K562 (cell line): ENCODE measurements around the gene IL23A. TPM values are rescaled to one million over a fixed set of nuclear protein-coding genes. Genes with fewer than 3 reads are reported as not detected.

Experiments used
- ARNT ChIP-seq, 2 experiments: fragments of 450-650 bp; IDR thresholded peaks; 2 replicates each; pipeline ENCODE4 v1.6.1; 2016; ENCODE audit warnings: mild to moderate bottlenecking in 1 of 2
- CEBPB ChIP-seq: fragments of 450-650 bp; IDR thresholded peaks from 2 replicates; pipeline ENCODE4 v1.6.1; 2016; ENCODE audit warnings: missing genetic modification characterization, missing compliant biosample characterization
- ELF1 ChIP-seq: fragments of 200-800 bp; sonication (Bioruptor generic); IDR thresholded peaks from 2 replicates; pipeline ENCODE4 v1.6.1; 2016; ENCODE audit warnings: missing genetic modification characterization, missing compliant biosample characterization
- GABPB2 ChIP-seq: fragments of 250-450 bp; sonication (Bioruptor Pico); conservative IDR thresholded peaks from 2 replicates; pipeline ENCODE4 v1.5.1; 2021; ENCODE audit warnings: mild to moderate bottlenecking
- MXI1 ChIP-seq: IDR thresholded peaks from 2 replicates; pipeline ENCODE4 v1.6.1; 2011; ENCODE audit warnings: low read depth, mild to moderate bottlenecking, improper control_type of control experiment, low read length
- NFYB ChIP-seq: IDR thresholded peaks from 2 replicates; pipeline ENCODE4 v1.6.1; 2011; ENCODE audit warnings: mild to moderate bottlenecking, moderate library complexity; ENCODE audit not compliant: insufficient read length; ENCODE audit errors: extremely low read depth
- NR1H2 ChIP-seq: sonication (generic); formaldehyde crosslinking; IDR thresholded peaks from 2 replicates; pipeline ENCODE4 v1.4.0; 2020; ENCODE audit warnings: mild to moderate bottlenecking, missing genetic modification reagents
- PBX2 ChIP-seq, 2 experiments: IDR thresholded peaks in 1 of 2; conservative IDR thresholded peaks in 1 of 2; 2 replicates each; pipeline ENCODE4 v1.6.1; 2016; ENCODE audit warnings: low read depth in 2 of 2, mild to moderate bottlenecking in 1 of 2, missing compliant biosample characterization in 1 of 2, missing genetic modification characterization in 1 of 2, moderate library complexity in 1 of 2
- POLR3A ChIP-seq: IDR thresholded peaks from 2 replicates; pipeline ENCODE4 v1.6.1; 2011; ENCODE audit warnings: borderline replicate concordance, mild to moderate bottlenecking, moderate library complexity; ENCODE audit not compliant: insufficient read length, insufficient read depth; ENCODE audit errors: extremely low read depth
- RB1 ChIP-seq: fragments of 450-650 bp; IDR thresholded peaks from 2 replicates; pipeline ENCODE4 v1.6.1; 2017; ENCODE audit warnings: low read depth, mild to moderate bottlenecking
- RUNX1 ChIP-seq: sonication (generic); IDR thresholded peaks from 2 replicates; pipeline ENCODE4 v1.6.1; 2016; ENCODE audit warnings: antibody characterized with exemption, low read depth
- SAFB2 ChIP-seq: fragments of 200-400 bp; formaldehyde crosslinking; IDR thresholded peaks from 2 replicates; pipeline ENCODE4 v1.6.1; 2018; ENCODE audit warnings: borderline replicate concordance, low read length, low read depth, moderate library complexity; ENCODE audit not compliant: severe bottlenecking
- SLC30A9 ChIP-seq: fragments of 250-450 bp; sonication (Bioruptor Pico); IDR thresholded peaks from 2 replicates; pipeline ENCODE4 v1.8.0; 2022; ENCODE audit warnings: mild to moderate bottlenecking, moderate library complexity
- SMARCA4 ChIP-seq: fragments of 450-650 bp; IDR thresholded peaks from 2 replicates; pipeline ENCODE4 v1.6.1; 2016
- TEAD2 ChIP-seq: fragments of 450-650 bp; IDR thresholded peaks from 2 replicates; pipeline ENCODE4 v1.6.1; 2016; ENCODE audit warnings: missing genetic modification characterization, control low read depth, missing compliant biosample characterization
- ZKSCAN1 ChIP-seq: fragments of 150-350 bp; IDR thresholded peaks from 2 replicates; pipeline ENCODE4 v1.6.1; 2016; ENCODE audit warnings: low read depth, low read length
- ZNF165 ChIP-seq: fragments of 250-450 bp; sonication (Bioruptor Pico); IDR thresholded peaks from 2 replicates; pipeline ENCODE4 v1.4.0; 2020; ENCODE audit warnings: borderline replicate concordance
- polyA plus RNA-seq, 8 experiments: library from polyadenylated mRNA; depleted of rRNA in 4 of 8; stranded (reverse) in 5 of 8; unstranded in 3 of 8; fragments of >200 nt; fragmentation: Nextera tagmentation in 2 of 8; fragmentation: Illumina TruSeq in 1 of 8; extraction: Ambion mirVana in 2 of 8; extraction: Trizol in 1 of 8; gene quantifications; 2 replicates each; pipeline versions ENCODE4 v1.2.1 to v1.2.3, GENCODE V29; 2011 to 2014; ENCODE audit warnings: inconsistent platforms in 1 of 8, missing spikeins in 1 of 8
- total RNA-seq, 7 experiments: library from RNA; depleted of rRNA in 6 of 7; stranded (reverse); fragments of >200 nt in 6 of 7; fragmentation: Illumina TruSeq in 2 of 7; extraction: Trizol in 2 of 7; gene quantifications; 2 replicates each; pipeline versions ENCODE4 v1.2.1 to v1.2.3, GENCODE V29; 2011 to 2021; ENCODE audit warnings: low replicate concordance in 1 of 7
- TF ChIP-seq, protein P1 (sequence below): IDR thresholded peaks from 2 replicates; pipeline ENCODE4 v1.6.1; 2016; ENCODE audit warnings: missing genetic modification characterization, missing compliant biosample characterization
- TF ChIP-seq, protein P2 (sequence below): fragments of 450-650 bp; IDR thresholded peaks from one replicate; pipeline ENCODE4 v1.6.1; 2018; ENCODE audit warnings: mild to moderate bottlenecking, moderate library complexity; ENCODE audit not compliant: partially characterized antibody
- TF ChIP-seq, protein P3 (sequence below): sonication (generic); IDR thresholded peaks from 2 replicates; pipeline ENCODE4 v1.6.1; 2016

IL23A gene
- total and polyA plus RNA-seq, 9 of the 15 experiments (the other 6 are each of a cell fraction or from before 2014, with no cell fraction given) = 4.4 to 37.2 (median 9.6) TPM

DNA sequence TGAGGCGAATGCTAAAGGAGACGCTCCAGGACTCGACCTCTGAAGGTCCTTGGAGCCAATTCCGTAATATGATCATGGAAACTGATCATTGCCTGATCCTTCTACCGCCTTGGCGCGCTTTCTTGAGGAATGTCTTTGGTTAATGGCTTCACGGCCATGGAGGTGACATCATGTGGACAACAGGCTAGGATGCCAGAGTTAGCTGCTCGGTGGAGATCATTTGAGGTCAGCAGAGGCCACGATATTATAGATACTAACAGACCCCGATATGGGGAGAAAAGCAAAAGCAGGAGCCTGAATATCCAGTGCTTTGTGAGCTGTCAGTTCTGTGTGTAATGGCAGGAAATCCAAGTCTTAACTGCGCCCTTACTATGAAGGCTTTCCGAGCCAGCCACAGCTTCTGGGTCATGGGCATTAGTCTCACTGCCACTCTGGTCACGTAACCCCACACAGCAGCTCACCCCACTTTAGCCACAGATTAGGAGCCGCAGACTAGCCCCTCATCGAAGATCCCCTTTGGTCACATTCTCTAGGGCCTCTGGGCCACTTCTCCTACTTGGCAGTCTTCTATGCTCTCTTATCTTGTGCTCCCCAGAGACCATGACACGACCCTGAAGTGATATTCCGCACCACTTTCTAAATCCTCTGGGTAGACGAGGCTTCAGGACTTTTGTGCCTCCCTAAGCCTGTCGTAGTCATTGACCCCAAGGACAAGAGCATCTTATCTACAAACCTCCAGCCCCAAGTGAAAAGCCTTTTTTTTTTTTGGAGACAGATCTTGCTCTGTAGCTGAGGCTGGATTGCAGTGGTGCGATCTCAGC is 37.8 kb upstream of the IL23A start (continued):
- TF ChIP-seq ZKSCAN1 (no peak), ARNT (IDR thresholded peaks at IDR 0.05) (peak; percentile 47 to 51; a peak in 1 of 4 replicates), SMARCA4 (peak; percentile 83), CEBPB (no peak), RB1 (peak; percentile 67; the same call in 1 of the 2 replicates), MXI1 (no peak), POLR3A (no peak), ZNF165 (no peak), NFYB (no peak), NR1H2 (CRISPR knock-in tag) (no peak; the same call in 1 of the 2 replicates), RUNX1 (no peak), PBX2 (CRISPR knock-in tag; IDR thresholded peaks at IDR 0.05; ENCODE audit: low read depth) (no peak), PBX2 (tag; conservative IDR thresholded peaks at IDR 0.05; ENCODE audit: low read depth) (no peak), TEAD2 (tag) (no peak), ELF1 (tag) (0 out of 2 replicates have a peak, but pooled peaks have one; percentile 54), SAFB2 (no peak), GABPB2 (no peak), SLC30A9 (CRISPR knock-in tag) (no peak)
- TF ChIP-seq, protein P1, sequence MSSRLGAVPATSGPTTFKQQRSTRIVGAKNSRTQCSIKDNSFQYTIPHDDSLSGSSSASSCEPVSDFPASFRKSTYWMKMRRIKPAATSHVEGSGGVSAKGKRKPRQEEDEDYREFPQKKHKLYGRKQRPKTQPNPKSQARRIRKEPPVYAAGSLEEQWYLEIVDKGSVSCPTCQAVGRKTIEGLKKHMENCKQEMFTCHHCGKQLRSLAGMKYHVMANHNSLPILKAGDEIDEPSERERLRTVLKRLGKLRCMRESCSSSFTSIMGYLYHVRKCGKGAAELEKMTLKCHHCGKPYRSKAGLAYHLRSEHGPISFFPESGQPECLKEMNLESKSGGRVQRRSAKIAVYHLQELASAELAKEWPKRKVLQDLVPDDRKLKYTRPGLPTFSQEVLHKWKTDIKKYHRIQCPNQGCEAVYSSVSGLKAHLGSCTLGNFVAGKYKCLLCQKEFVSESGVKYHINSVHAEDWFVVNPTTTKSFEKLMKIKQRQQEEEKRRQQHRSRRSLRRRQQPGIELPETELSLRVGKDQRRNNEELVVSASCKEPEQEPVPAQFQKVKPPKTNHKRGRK (tag) = no peak
- TF ChIP-seq, protein P2, sequence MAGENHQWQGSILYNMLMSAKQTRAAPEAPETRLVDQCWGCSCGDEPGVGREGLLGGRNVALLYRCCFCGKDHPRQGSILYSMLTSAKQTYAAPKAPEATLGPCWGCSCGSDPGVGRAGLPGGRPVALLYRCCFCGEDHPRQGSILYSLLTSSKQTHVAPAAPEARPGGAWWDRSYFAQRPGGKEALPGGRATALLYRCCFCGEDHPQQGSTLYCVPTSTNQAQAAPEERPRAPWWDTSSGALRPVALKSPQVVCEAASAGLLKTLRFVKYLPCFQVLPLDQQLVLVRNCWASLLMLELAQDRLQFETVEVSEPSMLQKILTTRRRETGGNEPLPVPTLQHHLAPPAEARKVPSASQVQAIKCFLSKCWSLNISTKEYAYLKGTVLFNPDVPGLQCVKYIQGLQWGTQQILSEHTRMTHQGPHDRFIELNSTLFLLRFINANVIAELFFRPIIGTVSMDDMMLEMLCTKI = no peak
- TF ChIP-seq, protein P3, sequence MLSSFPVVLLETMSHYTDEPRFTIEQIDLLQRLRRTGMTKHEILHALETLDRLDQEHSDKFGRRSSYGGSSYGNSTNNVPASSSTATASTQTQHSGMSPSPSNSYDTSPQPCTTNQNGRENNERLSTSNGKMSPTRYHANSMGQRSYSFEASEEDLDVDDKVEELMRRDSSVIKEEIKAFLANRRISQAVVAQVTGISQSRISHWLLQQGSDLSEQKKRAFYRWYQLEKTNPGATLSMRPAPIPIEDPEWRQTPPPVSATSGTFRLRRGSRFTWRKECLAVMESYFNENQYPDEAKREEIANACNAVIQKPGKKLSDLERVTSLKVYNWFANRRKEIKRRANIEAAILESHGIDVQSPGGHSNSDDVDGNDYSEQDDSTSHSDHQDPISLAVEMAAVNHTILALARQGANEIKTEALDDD = no peak; the same call in 1 of the 2 replicates
